ENCODE measurements around the gene GTF2H2C.

DNA sequence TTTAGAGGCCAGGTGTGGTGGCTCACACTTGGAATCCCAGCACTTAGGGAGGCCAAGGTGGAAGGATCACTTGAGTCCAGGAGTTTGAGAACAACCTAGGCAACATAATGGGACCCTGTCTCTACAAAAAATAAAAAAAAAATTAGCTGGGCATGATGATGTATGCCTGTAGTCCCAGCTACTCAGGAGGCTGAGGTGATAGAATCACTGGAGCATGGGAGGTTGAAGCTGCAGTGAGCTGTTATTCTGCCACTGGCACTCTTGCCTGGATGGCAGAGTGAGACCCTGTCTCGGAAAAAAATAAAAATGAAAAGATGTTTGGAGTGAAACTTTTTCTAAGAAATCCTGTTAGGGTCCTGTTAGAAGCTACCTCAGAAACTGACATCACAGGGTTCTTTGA, 43.2 kb upstream of the GTF2H2C start:
- TF ChIP-seq, protein P1, sequence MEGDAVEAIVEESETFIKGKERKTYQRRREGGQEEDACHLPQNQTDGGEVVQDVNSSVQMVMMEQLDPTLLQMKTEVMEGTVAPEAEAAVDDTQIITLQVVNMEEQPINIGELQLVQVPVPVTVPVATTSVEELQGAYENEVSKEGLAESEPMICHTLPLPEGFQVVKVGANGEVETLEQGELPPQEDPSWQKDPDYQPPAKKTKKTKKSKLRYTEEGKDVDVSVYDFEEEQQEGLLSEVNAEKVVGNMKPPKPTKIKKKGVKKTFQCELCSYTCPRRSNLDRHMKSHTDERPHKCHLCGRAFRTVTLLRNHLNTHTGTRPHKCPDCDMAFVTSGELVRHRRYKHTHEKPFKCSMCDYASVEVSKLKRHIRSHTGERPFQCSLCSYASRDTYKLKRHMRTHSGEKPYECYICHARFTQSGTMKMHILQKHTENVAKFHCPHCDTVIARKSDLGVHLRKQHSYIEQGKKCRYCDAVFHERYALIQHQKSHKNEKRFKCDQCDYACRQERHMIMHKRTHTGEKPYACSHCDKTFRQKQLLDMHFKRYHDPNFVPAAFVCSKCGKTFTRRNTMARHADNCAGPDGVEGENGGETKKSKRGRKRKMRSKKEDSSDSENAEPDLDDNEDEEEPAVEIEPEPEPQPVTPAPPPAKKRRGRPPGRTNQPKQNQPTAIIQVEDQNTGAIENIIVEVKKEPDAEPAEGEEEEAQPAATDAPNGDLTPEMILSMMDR (IDR thresholded peaks at IDR 0.05), result no peak
- TF ChIP-seq POLR2A (IDR thresholded peaks at IDR 0.05), result no peak
- no peak for TF ChIP-seq POLR2AphosphoS5 (IDR thresholded peaks at IDR 0.05)
- TF ChIP-seq EP300 (IDR thresholded peaks at IDR 0.05), result no peak
